ENCODE measurements around the gene THSD7B. TPM values are rescaled to one million over a fixed set of nuclear protein-coding genes. Genes with fewer than 3 reads are reported as not detected.

The THSD7B gene
- total RNA-seq, 1 donor from 2014 or later = 0.19 TPM

GRCh38 chr2:137021763-137022162 is 256.4 kb downstream of the THSD7B start:
- Mint-ChIP-seq H3K9me3 (no peaks in the 10 kb centered on the region), H3K36me3 (ENCODE audit: low read depth) (no peaks in the 10 kb centered on the region), H3K4me1 (peaks cover 10% of the 10 kb centered on the region), H3K27me3 (ENCODE audit: low read depth) (peaks cover 3% of the 10 kb centered on the region), H3K4me3 (no peak overlapping the region), H3K27ac (ENCODE audit: unreplicated experiment) (no peak overlapping the region)
- DNase-seq (ENCODE audit: low read depth, low spot score) = no peak
- no peak for TF ChIP-seq CTCF (conservative IDR thresholded peaks at IDR 0.05)

- no peak for TF ChIP-seq CTCF (conservative IDR thresholded peaks at IDR 0.05)
- DNase-seq (ENCODE audit: low read depth, low spot score) = no peak
- Mint-ChIP-seq H3K36me3 (ENCODE audit: low read depth) (no peaks in the 10 kb centered on the region), H3K27ac (ENCODE audit: unreplicated experiment) (no peak overlapping the region), H3K27me3 (ENCODE audit: low read depth) (peaks cover 3% of the 10 kb centered on the region), H3K9me3 (no peaks in the 10 kb centered on the region), H3K4me1 (peaks cover 10% of the 10 kb centered on the region), H3K4me3 (no peak overlapping the region)
Observed at GRCh38 chr2:137023205-137023604, 257.9 kb downstream of the THSD7B start.

GRCh38 chr2:137031731-137032130 is 266.4 kb downstream of the THSD7B start:
- Mint-ChIP-seq H3K27me3 (ENCODE audit: low read depth) (no peaks in the 10 kb centered on the region), H3K4me1 (no peaks in the 10 kb centered on the region), H3K36me3 (ENCODE audit: low read depth) (no peaks in the 10 kb centered on the region), H3K27ac (ENCODE audit: unreplicated experiment) (no peak overlapping the region), H3K4me3 (no peak overlapping the region), H3K9me3 (no peaks in the 10 kb centered on the region)
- no peak for DNase-seq (ENCODE audit: low read depth, low spot score)
- TF ChIP-seq CTCF (conservative IDR thresholded peaks at IDR 0.05) = no peak

GRCh38 chr2:137036619-137037018 is 271.3 kb downstream of the THSD7B start:
- H3K27ac Mint-ChIP-seq (ENCODE audit: unreplicated experiment) = no peak overlapping the region

GRCh38 chr2:137039482-137040152 is 274.3 kb downstream of the THSD7B start:
- TF ChIP-seq CTCF (conservative IDR thresholded peaks at IDR 0.05) = no peak

More at GRCh38 chr2:137036619-137037018, 271.3 kb downstream of the THSD7B start:
- no peak overlapping the region for H3K4me3 Mint-ChIP-seq
- no peak for DNase-seq (ENCODE audit: low read depth, low spot score)
- TF ChIP-seq CTCF (conservative IDR thresholded peaks at IDR 0.05) = no peak
- no peaks in the 10 kb centered on the region for H3K36me3 Mint-ChIP-seq (ENCODE audit: low read depth)
- no peaks in the 10 kb centered on the region for H3K9me3 Mint-ChIP-seq
- H3K4me1 Mint-ChIP-seq = peaks cover 7% of the 10 kb centered on the region
- no peaks in the 10 kb centered on the region for H3K27me3 Mint-ChIP-seq (ENCODE audit: low read depth)

More at GRCh38 chr2:137039482-137040152, 274.3 kb downstream of the THSD7B start:
- Mint-ChIP-seq H3K36me3 (ENCODE audit: low read depth) (no peaks in the 10 kb centered on the region), H3K27me3 (ENCODE audit: low read depth) (no peaks in the 10 kb centered on the region), H3K27ac (ENCODE audit: unreplicated experiment) (peak overlapping the region; percentile 84), H3K4me1 (peaks cover 7% of the 10 kb centered on the region), H3K4me3 (no peak overlapping the region), H3K9me3 (no peaks in the 10 kb centered on the region)
- no peak for DNase-seq (ENCODE audit: low read depth, low spot score)

Data from neural crest cell (in vitro differentiated cells).